ENCODE data around the gene ALAD.
"Not testable (repeated sequence)": the region's sequence is repeated elsewhere in the genome, so short reads cannot be mapped to it uniquely, and the experiment has no call there.

DNA sequence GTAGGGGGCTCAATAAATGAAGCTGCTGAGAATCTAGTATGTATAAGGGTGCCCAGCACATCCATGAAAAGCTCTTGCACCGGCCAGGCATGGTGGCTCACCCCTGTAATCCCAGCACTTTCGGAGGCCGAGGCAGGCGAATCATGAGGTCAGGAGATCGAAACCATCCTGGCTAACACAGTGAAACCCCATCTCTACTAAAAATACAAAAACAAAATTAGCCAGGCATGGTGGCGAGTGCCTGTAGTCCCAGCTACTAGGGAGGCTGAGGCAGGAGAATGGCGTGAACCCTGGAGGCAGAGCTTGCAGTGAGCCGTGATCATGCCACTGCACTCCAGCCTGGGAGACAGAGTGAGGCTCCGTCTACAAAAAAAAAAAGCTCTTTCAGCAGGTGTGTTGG, 5.3 kb upstream of the ALAD start:
- not testable (repeated sequence) for TF ChIP-seq EZH2 (IDR thresholded peaks at IDR 0.05; ENCODE audit: low read length, missing control alignments); CTCF (conservative IDR thresholded peaks at IDR 0.05 in 1 of 2, IDR thresholded peaks at IDR 0.05 in 1 of 2; ENCODE audit: low read depth in 1 of 2, low read length in 2 of 2)

All from fibroblast of lung (primary cell).